Measurements from ENCODE around the gene TAS1R2.
"Not testable (repeated sequence)": the region's sequence is repeated elsewhere in the genome, so short reads cannot be mapped to it uniquely, and the experiment has no call there.

The TAS1R2 gene

DNA sequence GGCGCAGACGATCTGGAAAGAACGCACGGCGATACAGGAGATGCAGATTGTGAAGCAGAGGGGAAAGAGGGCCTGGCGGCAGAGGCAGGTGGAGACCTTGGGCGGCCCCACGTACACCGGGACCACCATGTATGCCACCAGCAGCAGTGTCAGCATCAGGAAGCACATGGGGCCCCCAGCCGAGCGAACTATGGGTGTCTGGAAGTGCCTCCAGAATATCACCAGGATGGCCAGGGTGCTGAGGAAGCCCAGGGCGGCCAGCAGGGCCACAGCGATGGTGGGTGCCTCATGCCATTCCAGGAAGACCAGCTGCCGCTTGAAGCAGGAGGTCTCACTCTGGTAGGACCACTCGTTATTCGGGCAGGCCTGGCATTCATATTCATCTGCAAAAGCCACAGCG lies 19.3 kb downstream of the TAS1R2 start:
- no peak for DNase-seq (ENCODE audit: low read depth)
- TF ChIP-seq, protein P1, sequence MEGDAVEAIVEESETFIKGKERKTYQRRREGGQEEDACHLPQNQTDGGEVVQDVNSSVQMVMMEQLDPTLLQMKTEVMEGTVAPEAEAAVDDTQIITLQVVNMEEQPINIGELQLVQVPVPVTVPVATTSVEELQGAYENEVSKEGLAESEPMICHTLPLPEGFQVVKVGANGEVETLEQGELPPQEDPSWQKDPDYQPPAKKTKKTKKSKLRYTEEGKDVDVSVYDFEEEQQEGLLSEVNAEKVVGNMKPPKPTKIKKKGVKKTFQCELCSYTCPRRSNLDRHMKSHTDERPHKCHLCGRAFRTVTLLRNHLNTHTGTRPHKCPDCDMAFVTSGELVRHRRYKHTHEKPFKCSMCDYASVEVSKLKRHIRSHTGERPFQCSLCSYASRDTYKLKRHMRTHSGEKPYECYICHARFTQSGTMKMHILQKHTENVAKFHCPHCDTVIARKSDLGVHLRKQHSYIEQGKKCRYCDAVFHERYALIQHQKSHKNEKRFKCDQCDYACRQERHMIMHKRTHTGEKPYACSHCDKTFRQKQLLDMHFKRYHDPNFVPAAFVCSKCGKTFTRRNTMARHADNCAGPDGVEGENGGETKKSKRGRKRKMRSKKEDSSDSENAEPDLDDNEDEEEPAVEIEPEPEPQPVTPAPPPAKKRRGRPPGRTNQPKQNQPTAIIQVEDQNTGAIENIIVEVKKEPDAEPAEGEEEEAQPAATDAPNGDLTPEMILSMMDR (IDR thresholded peaks at IDR 0.05; ENCODE audit: low read depth, low read length, missing control alignments): no peak
- no peak overlapping the region for H3K4me3 ChIP-seq (ENCODE audit: low read depth, low read length)

DNA sequence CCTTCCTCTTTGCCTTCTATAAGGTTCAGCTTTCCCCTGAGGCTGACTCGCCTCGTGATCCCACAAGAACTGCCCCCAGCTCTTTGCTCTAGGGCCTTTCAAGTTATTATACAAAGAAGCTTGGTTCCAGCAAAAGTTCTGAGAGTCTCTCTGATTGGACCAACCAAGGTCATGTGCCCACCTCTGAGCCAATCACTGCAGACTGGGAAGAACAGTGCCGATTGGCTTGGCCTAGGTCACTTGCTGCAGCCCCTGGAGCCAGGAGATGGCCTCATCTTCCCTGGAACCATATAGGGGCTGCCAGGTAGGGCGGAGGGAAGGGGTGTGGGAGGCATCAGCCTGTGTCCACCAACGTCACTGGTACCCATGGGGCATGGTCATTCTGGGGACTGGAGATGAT lies 22.8 kb downstream of the TAS1R2 start:
- no peak for DNase-seq (ENCODE audit: low read depth)
- no peak overlapping the region for H3K4me3 ChIP-seq (ENCODE audit: low read depth, low read length)
- TF ChIP-seq, protein P1 (IDR thresholded peaks at IDR 0.05; ENCODE audit: low read depth, low read length, missing control alignments): no peak

GRCh38 chr1:18832319-18832718 lies 27.1 kb downstream of the TAS1R2 start:
- not testable (repeated sequence) for H3K4me3 ChIP-seq (ENCODE audit: low read depth, low read length)

DNA sequence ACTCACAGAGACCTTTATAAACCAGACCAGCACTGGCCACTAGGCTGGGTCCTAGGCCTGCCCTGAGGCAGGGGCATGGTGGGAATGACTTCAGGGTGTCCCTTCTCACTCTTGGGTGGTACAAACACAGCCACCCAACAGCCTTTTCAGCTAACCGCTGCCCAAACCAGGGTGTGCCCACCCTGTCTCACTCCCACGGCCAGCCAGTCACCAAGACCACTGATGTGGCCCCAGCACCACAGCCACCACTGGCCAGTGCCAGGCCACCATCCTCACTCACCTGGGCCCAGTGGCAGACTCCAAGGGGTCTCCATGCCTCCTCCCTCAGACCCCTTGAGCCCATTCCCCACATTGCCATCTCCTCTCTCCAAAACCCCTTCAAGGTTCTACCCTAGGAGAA lies 27.8 kb downstream of the TAS1R2 start:
- DNase-seq (ENCODE audit: low read depth): no peak
- H3K4me3 ChIP-seq (ENCODE audit: low read depth, low read length): no peak overlapping the region
- TF ChIP-seq, protein P1 (IDR thresholded peaks at IDR 0.05; ENCODE audit: low read depth, low read length, missing control alignments): no peak

More at GRCh38 chr1:18832319-18832718, 27.1 kb downstream of the TAS1R2 start:
- not testable (repeated sequence) for DNase-seq (ENCODE audit: low read depth)

DNA sequence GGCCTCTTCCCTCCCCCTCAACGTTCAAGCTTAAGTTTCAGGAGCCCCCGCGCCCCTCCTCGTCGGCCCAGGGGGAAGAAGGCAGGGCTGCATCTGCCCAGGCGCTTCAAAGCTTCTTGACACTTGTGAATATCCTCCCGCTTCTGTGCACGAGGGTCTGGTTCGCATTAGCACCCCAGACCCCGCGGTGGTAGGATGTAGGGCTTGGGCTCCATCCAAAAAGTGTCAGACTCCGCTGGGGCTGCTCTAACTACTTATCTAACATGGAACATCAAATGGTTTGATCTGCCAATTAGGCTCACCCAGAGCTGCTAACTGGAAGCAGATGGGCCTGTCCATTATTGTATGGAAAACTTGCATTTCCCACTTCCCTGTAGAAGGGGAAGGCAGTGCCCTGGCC lies 28.9 kb downstream of the TAS1R2 start:
- H3K4me3 ChIP-seq (ENCODE audit: low read depth, low read length): no peak overlapping the region
- DNase-seq (ENCODE audit: low read depth): no peak
- TF ChIP-seq, protein P1 (IDR thresholded peaks at IDR 0.05; ENCODE audit: low read depth, low read length, missing control alignments): no peak

GRCh38 chr1:18829671-18830070 lies 29.8 kb downstream of the TAS1R2 start:
- H3K4me3 ChIP-seq (ENCODE audit: low read depth, low read length): no peak overlapping the region
- TF ChIP-seq, protein P1 (IDR thresholded peaks at IDR 0.05; ENCODE audit: low read depth, low read length, missing control alignments): no peak
- no peak for DNase-seq (ENCODE audit: low read depth)

DNA sequence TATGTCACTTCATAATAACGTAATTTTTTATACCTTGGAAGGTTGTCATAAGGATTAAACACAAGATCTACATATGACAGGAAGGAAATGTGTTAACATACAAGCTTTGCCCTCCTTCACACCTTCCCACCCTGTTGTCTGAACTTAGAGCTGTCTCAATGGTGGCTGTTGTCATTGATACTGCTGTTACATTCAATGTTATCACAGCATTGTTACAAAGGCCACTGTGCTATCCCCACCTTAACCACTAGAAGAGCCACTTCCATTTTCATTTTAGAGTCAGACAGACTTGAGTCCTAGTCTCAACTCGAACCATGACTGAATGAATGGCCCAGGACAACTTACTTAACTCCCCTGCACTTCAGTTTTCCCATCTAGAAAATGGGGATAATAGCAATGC lies 31.2 kb downstream of the TAS1R2 start:
- H3K4me3 ChIP-seq (ENCODE audit: low read depth, low read length): no peak overlapping the region
- TF ChIP-seq, protein P1 (IDR thresholded peaks at IDR 0.05; ENCODE audit: low read depth, low read length, missing control alignments): no peak
- no peak for DNase-seq (ENCODE audit: low read depth)

- no peak for DNase-seq (ENCODE audit: low read depth)
- TF ChIP-seq, protein P1 (IDR thresholded peaks at IDR 0.05; ENCODE audit: low read depth, low read length, missing control alignments): no peak
- H3K4me3 ChIP-seq (ENCODE audit: low read depth, low read length): no peak overlapping the region
Measured at GRCh38 chr1:18823438-18823837, 36.0 kb downstream of the TAS1R2 start.

Data from GM12864 (cell line).